GM10248 (cell line): ENCODE results near the gene EXOC2.
A peak's percentile ranks its signal among the peaks of the same experiment; 100 is the strongest.

ENCODE experiments used
- CTCF ChIA-PET: fragments of 300-600 bp; sonication (Branson Sonifier 250); formaldehyde crosslinking; extraction: SDS; loops from one replicate; lab custom pipeline; 2021; ENCODE audit warnings: antibody characterized with exemption; lab: Yijun Ruan, JAX
- POLR2A ChIA-PET: fragments of 350-650 bp; sonication (Branson Sonifier 250); formaldehyde crosslinking; extraction: SDS; loops from one replicate; lab custom pipeline; 2020; ENCODE audit warnings: antibody characterized with exemption; lab: Yijun Ruan, JAX
- DNase-seq: peaks from one replicate; pipeline ENCODE4 v3.0.0; 2012; ENCODE audit errors: extremely low spot score
- TF ChIP-seq, protein P1 (sequence below): IDR thresholded peaks from 2 replicates; pipeline ENCODE4 v1.5.1; 2012; ENCODE audit warnings: mild to moderate bottlenecking, low read depth; ENCODE audit errors: extremely low read depth, missing control alignments, control extremely low read depth

EXOC2 gene

DNA sequence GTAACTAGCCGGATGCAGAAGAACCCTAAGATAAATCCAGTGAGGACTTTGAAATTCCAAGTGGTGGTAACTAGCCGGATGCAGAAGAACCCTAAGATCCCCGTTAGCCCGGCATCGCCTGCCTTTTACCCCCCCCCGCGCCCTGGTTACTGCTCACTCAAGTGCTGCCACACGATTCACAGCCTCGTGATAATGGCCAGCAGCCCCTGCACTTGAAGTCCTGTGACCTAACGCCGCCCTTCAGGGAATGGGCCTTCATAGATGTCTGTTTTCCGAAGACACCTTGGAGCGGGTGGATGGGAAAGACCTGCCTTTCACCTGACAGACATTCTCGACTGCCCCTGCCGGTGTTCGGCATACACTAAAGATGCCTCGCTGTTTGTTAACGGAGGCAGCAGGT is 163.9 kb downstream of the EXOC2 start:
- TF ChIP-seq, protein P1, sequence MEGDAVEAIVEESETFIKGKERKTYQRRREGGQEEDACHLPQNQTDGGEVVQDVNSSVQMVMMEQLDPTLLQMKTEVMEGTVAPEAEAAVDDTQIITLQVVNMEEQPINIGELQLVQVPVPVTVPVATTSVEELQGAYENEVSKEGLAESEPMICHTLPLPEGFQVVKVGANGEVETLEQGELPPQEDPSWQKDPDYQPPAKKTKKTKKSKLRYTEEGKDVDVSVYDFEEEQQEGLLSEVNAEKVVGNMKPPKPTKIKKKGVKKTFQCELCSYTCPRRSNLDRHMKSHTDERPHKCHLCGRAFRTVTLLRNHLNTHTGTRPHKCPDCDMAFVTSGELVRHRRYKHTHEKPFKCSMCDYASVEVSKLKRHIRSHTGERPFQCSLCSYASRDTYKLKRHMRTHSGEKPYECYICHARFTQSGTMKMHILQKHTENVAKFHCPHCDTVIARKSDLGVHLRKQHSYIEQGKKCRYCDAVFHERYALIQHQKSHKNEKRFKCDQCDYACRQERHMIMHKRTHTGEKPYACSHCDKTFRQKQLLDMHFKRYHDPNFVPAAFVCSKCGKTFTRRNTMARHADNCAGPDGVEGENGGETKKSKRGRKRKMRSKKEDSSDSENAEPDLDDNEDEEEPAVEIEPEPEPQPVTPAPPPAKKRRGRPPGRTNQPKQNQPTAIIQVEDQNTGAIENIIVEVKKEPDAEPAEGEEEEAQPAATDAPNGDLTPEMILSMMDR, result no peak
- POLR2A ChIA-PET, result no interaction called here
- DNase-seq, result no peak
- CTCF ChIA-PET, result no interaction called here

DNA sequence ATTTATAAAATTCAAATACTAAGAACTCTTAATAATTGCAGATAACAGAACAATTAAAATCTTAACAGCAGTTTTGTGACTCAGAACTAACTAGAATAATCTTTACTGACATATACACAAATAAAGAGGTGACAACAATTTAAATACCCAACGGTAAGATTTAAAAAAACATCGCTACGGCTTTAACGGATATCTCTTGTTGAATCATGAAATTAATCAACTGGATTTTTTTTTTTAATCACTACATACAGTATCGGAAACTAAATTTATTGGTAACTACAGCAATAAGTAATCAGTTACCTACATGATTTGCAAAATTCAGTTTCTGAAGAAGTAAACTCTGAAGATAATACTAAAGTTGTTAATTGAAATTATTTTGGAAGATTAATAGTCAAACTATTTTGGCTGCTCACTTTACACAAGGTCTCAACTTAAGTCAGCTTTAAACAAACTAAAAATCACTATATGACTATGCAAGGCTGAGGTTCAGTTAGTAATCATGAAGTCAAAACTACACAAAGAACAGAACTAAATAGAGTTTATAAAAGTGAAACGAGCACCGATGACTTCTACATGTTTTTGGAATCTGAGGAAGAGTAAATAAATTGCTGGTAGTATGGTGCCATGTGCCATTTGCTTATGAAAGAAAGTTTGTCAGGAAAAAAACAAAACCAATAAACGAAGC is 164.8 kb downstream of the EXOC2 start:
- TF ChIP-seq, protein P1, result no peak
- CTCF ChIA-PET, result no interaction called here
- no peak for DNase-seq
- POLR2A ChIA-PET, result no interaction called here

DNA sequence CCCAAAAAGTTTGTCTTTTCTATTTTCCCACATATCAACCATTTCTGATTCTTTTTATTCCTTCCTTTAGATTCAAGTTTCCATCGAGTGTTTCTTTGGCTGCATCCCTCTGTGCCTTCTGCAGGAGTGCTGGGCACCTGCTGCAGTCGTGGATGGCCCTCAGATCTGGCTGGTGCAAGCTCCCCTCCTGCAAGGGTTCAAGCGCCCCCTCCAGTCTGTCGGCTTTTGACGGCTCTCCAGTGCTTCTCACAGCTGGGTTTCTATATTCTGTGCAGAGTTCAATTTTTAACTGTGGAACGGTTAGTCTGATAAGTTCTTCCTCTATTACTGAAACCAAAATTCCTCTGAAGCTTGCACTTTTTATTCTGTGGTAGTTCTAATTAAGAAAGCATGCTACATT is 168.1 kb downstream of the EXOC2 start:
- peak; percentile 33 for DNase-seq
- CTCF ChIA-PET, result no interaction called here
- POLR2A ChIA-PET, result no interaction called here
- TF ChIP-seq, protein P1, result peak; percentile 14

DNA sequence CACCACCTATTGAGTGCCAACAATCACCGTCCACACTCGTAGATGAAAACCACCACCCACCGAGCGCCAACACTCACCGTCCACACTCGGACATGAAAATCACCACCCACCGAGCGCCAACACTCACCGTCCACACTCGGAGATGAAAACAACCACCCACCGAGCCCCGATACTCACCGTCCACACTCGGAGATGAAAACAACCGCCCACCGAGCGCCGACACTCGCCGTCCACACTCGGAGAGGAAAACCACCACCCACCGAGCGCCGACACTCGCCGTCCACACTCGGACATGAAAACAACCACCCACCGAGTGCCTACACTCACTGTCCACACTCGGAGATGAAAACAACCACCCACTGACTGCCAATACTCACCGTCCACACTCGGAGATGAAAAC is 172.1 kb downstream of the EXOC2 start:
- DNase-seq, result no peak
- TF ChIP-seq, protein P1, result no peak
- ChIA-PET CTCF (no interaction called here), POLR2A (no interaction called here)

DNA sequence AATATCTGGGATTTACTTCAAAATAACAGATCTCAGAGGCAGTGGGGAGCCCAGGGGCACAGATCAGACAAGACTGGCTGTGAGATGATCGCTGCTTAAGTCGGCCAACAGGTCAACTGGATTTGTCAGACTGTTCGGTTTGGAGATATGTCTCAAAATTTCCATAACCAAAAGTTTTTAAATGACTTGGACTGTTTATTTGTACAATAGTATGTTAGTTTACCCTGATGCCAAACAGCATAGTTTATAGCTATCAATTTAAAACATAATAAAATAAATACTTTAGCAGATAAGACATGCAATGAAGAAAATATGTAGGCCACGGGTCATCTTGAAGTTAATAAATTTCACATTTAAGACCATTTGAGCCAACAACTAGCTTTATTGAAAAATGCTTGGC is 174.7 kb downstream of the EXOC2 start:
- DNase-seq, result no peak
- TF ChIP-seq, protein P1, result no peak
- POLR2A ChIA-PET, result no interaction called here
- CTCF ChIA-PET, result interaction anchor here (1.0 to 2.1 kb wide), 4 partner anchors 8 to 66 kb away, joined by 3 to 7 read pairs (median 4); no protein-coding TSS in a partner anchor

DNA sequence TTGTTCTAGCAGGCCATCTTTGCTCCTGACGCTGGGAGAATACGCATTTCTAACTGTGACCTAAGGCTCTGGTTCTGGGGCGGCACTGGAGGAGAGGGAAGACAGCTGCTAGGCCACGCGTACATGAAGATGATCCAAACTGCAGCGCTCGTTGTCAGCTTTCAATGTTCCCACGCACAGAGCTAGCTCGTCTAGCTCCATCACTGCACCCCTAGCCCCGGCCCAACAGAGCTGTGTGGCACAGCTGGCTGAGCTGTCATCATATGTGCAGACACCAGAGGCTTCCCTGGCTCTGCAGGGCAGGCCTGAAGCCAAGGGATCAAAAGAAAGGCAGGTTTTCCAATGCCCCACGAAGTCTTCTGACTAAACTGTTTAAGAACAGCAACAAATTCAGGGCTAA is 176.7 kb downstream of the EXOC2 start:
- no peak for DNase-seq
- TF ChIP-seq, protein P1, result no peak
- CTCF ChIA-PET, result interaction anchor here (1.3 to 2.1 kb wide), 2 partner anchors 43 to 77 kb away, joined by 3 to 6 read pairs; no protein-coding TSS in a partner anchor
- POLR2A ChIA-PET, result no interaction called here
